ENCODE results near the gene ITGB3BP. TPM values are rescaled to one million over a fixed set of nuclear protein-coding genes. Genes with fewer than 3 reads are reported as not detected.

ITGB3BP gene
- total RNA-seq, 2 donors from 2014 or later: 41.5 to 62.7 TPM

- Mint-ChIP-seq H3K36me3 (ENCODE audit: low read depth) (peaks cover 17% of the 10 kb centered on the region), H3K4me1 (peaks cover 20% of the 10 kb centered on the region), H3K9me3 (peaks cover 18% of the 10 kb centered on the region), H3K27ac (no peak overlapping the region), H3K4me3 (no peak overlapping the region), H3K27me3 (ENCODE audit: insufficient read depth) (no peaks in the 10 kb centered on the region)
- DNase-seq: no peak
- Histone ChIP-seq H3K9me3 (ENCODE audit: control insufficient read depth, low read length) (peaks cover 11% of the 10 kb centered on the region), H3K4me1 (ENCODE audit: control insufficient read depth, insufficient read depth, low read length) (peaks cover 12% of the 10 kb centered on the region), H3K27me3 (ENCODE audit: control insufficient read depth, insufficient read depth, low read length, poor library complexity, severe bottlenecking) (no peaks in the 10 kb centered on the region), H3K36me3 (ENCODE audit: control insufficient read depth, insufficient read depth, low read length) (no peaks in the 10 kb centered on the region), H3K9ac (ENCODE audit: extremely low read depth, low read length, poor library complexity, severe bottlenecking) (no peak overlapping the region), H3K4me3 (ENCODE audit: low read length) (no peak overlapping the region), H3K27ac (ENCODE audit: low read depth, low read length) (no peak overlapping the region)
- TF ChIP-seq CTCF (conservative IDR thresholded peaks at IDR 0.05): no peak
- 96 to 100% methylated on average over 3 of the region's 4 CpGs for WGBS, 2 experiments (ENCODE audit: insufficient coverage in 1 of 2, insufficient read length in 1 of 2)
These were observed 46.0 kb upstream of the ITGB3BP start for GRCh38 chr1:63569068-63569467.

- no peaks in the 10 kb centered on the region for H3K36me3 ChIP-seq (ENCODE audit: control insufficient read depth, insufficient read depth, low read length)
- no peak for DNase-seq
- H3K9me3 Mint-ChIP-seq: peaks cover 21% of the 10 kb centered on the region
- TF ChIP-seq CTCF (conservative IDR thresholded peaks at IDR 0.05): no peak
- H3K36me3 Mint-ChIP-seq (ENCODE audit: low read depth): peaks cover 24% of the 10 kb centered on the region
- peaks cover 11% of the 10 kb centered on the region for H3K9me3 ChIP-seq (ENCODE audit: control insufficient read depth, low read length)
- H3K27me3 Mint-ChIP-seq (ENCODE audit: insufficient read depth): no peaks in the 10 kb centered on the region
- H3K27ac Mint-ChIP-seq: no peak overlapping the region
- no peak overlapping the region for H3K27ac ChIP-seq (ENCODE audit: low read depth, low read length)
- H3K4me3 ChIP-seq (ENCODE audit: low read length): no peak overlapping the region
- no peak overlapping the region for H3K9ac ChIP-seq (ENCODE audit: extremely low read depth, low read length, poor library complexity, severe bottlenecking)
- no peaks in the 10 kb centered on the region for H3K4me1 ChIP-seq (ENCODE audit: control insufficient read depth, insufficient read depth, low read length)
- H3K4me3 Mint-ChIP-seq: no peak overlapping the region
- H3K27me3 ChIP-seq (ENCODE audit: control insufficient read depth, insufficient read depth, low read length, poor library complexity, severe bottlenecking): no peaks in the 10 kb centered on the region
- no peaks in the 10 kb centered on the region for H3K4me1 Mint-ChIP-seq
These were observed 40.7 kb upstream of the ITGB3BP start for GRCh38 chr1:63563745-63564144.

GRCh38 chr1:63559357-63559756 is 36.3 kb upstream of the ITGB3BP start:
- Histone ChIP-seq H3K9ac (ENCODE audit: extremely low read depth, low read length, poor library complexity, severe bottlenecking) (no peak overlapping the region), H3K4me1 (ENCODE audit: control insufficient read depth, insufficient read depth, low read length) (no peaks in the 10 kb centered on the region), H3K4me3 (ENCODE audit: low read length) (no peak overlapping the region), H3K36me3 (ENCODE audit: control insufficient read depth, insufficient read depth, low read length) (no peaks in the 10 kb centered on the region), H3K9me3 (ENCODE audit: control insufficient read depth, low read length) (peaks cover 1% of the 10 kb centered on the region), H3K27ac (ENCODE audit: low read depth, low read length) (no peak overlapping the region), H3K27me3 (ENCODE audit: control insufficient read depth, insufficient read depth, low read length, poor library complexity, severe bottlenecking) (no peaks in the 10 kb centered on the region)
- Mint-ChIP-seq H3K4me1 (peaks cover 5% of the 10 kb centered on the region), H3K27me3 (ENCODE audit: insufficient read depth) (no peaks in the 10 kb centered on the region), H3K9me3 (peaks cover 5% of the 10 kb centered on the region), H3K4me3 (no peak overlapping the region), H3K36me3 (ENCODE audit: low read depth) (peaks cover 8% of the 10 kb centered on the region), H3K27ac (no peak overlapping the region)
- DNase-seq: no peak
- WGBS, 2 experiments (ENCODE audit: insufficient coverage in 1 of 2, insufficient read length in 1 of 2): 100% methylated on average over 1 to 2 of the region's 2 CpGs
- TF ChIP-seq CTCF (conservative IDR thresholded peaks at IDR 0.05): no peak

Data from endodermal cell (in vitro differentiated cells).